Measurements from ENCODE around the gene PDCD11. TPM values are rescaled to one million over a fixed set of nuclear protein-coding genes. Genes with fewer than 3 reads are reported as not detected.
A peak's percentile ranks its signal among the peaks of the same experiment; 100 is the strongest.

The PDCD11 gene
- total RNA-seq, 1 donor from 2014 or later = 24.5 TPM

GRCh38 chr10:103433858-103434257 lies 37.4 kb downstream of the PDCD11 start:
- Histone ChIP-seq H3K27ac (ENCODE audit: low read depth, low read length) (peak overlapping the region; percentile 22), H3K9ac (ENCODE audit: low read depth in 1 of 3, low read length in 3 of 3) (no peak overlapping the region), H3K36me3 (ENCODE audit: control insufficient read depth in 3 of 3, insufficient read depth in 3 of 3, low read length in 3 of 3) (peaks cover 32 to 54% (median 54%) of the 10 kb centered on the region in 3 donors), H3K4me3 (ENCODE audit: low read length in 3 of 3) (no peak overlapping the region), H3K9me3 (ENCODE audit: control insufficient read depth in 3 of 3, low read length in 3 of 3) (no peaks in the 10 kb centered on the region), H3K4me1 (ENCODE audit: control insufficient read depth in 3 of 3, insufficient read depth in 3 of 3, low read length in 3 of 3) (peaks cover 0 to 3% (median 2%) of the 10 kb centered on the region in 3 donors), H3K27me3 (ENCODE audit: control insufficient read depth in 3 of 3, insufficient read depth in 3 of 3, low read length in 3 of 3) (no peaks in the 10 kb centered on the region)

DNA sequence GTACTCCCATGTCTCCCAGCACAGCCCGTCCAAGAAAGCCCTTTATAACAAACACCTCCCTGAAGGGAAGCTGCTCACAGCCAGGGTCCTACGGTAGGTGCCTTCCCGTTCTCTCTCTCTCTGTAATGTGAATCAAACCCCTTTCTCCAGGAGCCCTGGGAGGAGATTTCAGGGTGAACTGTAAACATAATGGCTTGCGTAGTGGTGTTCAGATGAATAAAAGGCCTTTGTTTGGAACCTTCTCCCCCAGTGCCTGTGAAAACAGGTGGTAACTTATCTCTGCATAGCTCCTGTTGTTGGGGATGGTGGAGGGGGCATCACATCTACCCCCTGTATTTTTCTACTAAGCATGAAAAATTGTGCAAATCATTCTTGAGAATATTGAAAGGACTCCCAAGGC lies 43.4 kb downstream of the PDCD11 start:
- H3K27ac ChIP-seq (ENCODE audit: low read depth, low read length) = no peak overlapping the region
- H3K4me1 ChIP-seq (ENCODE audit: control insufficient read depth in 3 of 3, insufficient read depth in 3 of 3, low read length in 3 of 3) = peaks cover 24 to 32% (median 28%) of the 10 kb centered on the region in 3 donors
- H3K9ac ChIP-seq (ENCODE audit: low read depth in 1 of 3, low read length in 3 of 3) = no peak overlapping the region
- no peaks in the 10 kb centered on the region for H3K9me3 ChIP-seq (ENCODE audit: control insufficient read depth in 3 of 3, low read length in 3 of 3)
- H3K4me3 ChIP-seq (ENCODE audit: low read length in 3 of 3) = no peak overlapping the region
- H3K27me3 ChIP-seq (ENCODE audit: control insufficient read depth in 3 of 3, insufficient read depth in 3 of 3, low read length in 3 of 3) = no peaks in the 10 kb centered on the region
- H3K36me3 ChIP-seq (ENCODE audit: control insufficient read depth in 3 of 3, insufficient read depth in 3 of 3, low read length in 3 of 3) = peaks cover 67 to 81% (median 75%) of the 10 kb centered on the region in 3 donors

GRCh38 chr10:103440416-103440815 lies 44.0 kb downstream of the PDCD11 start:
- Histone ChIP-seq H3K27me3 (ENCODE audit: control insufficient read depth in 3 of 3, insufficient read depth in 3 of 3, low read length in 3 of 3) (no peaks in the 10 kb centered on the region), H3K27ac (ENCODE audit: low read depth, low read length) (no peak overlapping the region), H3K36me3 (ENCODE audit: control insufficient read depth in 3 of 3, insufficient read depth in 3 of 3, low read length in 3 of 3) (peaks cover 73 to 84% (median 79%) of the 10 kb centered on the region in 3 donors), H3K4me3 (ENCODE audit: low read length in 3 of 3) (no peak overlapping the region), H3K9ac (ENCODE audit: low read depth in 1 of 3, low read length in 3 of 3) (no peak overlapping the region), H3K4me1 (ENCODE audit: control insufficient read depth in 3 of 3, insufficient read depth in 3 of 3, low read length in 3 of 3) (peaks cover 29 to 38% (median 34%) of the 10 kb centered on the region in 3 donors), H3K9me3 (ENCODE audit: control insufficient read depth in 3 of 3, low read length in 3 of 3) (no peaks in the 10 kb centered on the region)

GRCh38 chr10:103441206-103441605 lies 44.8 kb downstream of the PDCD11 start:
- H3K4me3 ChIP-seq (ENCODE audit: low read length in 3 of 3) = no peak overlapping the region
- no peak overlapping the region for H3K9ac ChIP-seq (ENCODE audit: low read depth in 1 of 3, low read length in 3 of 3)
- peaks cover 78 to 87% (median 83%) of the 10 kb centered on the region in 3 donors for H3K36me3 ChIP-seq (ENCODE audit: control insufficient read depth in 3 of 3, insufficient read depth in 3 of 3, low read length in 3 of 3)
- H3K27me3 ChIP-seq (ENCODE audit: control insufficient read depth in 3 of 3, insufficient read depth in 3 of 3, low read length in 3 of 3) = no peaks in the 10 kb centered on the region
- peaks cover 34 to 44% (median 40%) of the 10 kb centered on the region in 3 donors for H3K4me1 ChIP-seq (ENCODE audit: control insufficient read depth in 3 of 3, insufficient read depth in 3 of 3, low read length in 3 of 3)
- no peaks in the 10 kb centered on the region for H3K9me3 ChIP-seq (ENCODE audit: control insufficient read depth in 3 of 3, low read length in 3 of 3)
- peak overlapping the region; percentile 60 for H3K27ac ChIP-seq (ENCODE audit: low read depth, low read length)

- Histone ChIP-seq H3K27ac (ENCODE audit: low read depth, low read length) (peak overlapping the region; percentile 60), H3K36me3 (ENCODE audit: control insufficient read depth in 3 of 3, insufficient read depth in 3 of 3, low read length in 3 of 3) (peaks cover 74 to 85% (median 81%) of the 10 kb centered on the region in 3 donors), H3K4me1 (ENCODE audit: control insufficient read depth in 3 of 3, insufficient read depth in 3 of 3, low read length in 3 of 3) (peaks cover 38 to 48% (median 40%) of the 10 kb centered on the region in 3 donors)
Observed at GRCh38 chr10:103441611-103442010, 45.2 kb downstream of the PDCD11 start.

GRCh38 chr10:103442031-103442461 lies 45.6 kb downstream of the PDCD11 start:
- Histone ChIP-seq H3K9ac (ENCODE audit: low read depth in 1 of 3, low read length in 3 of 3) (peak overlapping the region in 1 of 3 donors; percentile 37), H3K9me3 (ENCODE audit: control insufficient read depth in 3 of 3, low read length in 3 of 3) (no peaks in the 10 kb centered on the region), H3K36me3 (ENCODE audit: control insufficient read depth in 3 of 3, insufficient read depth in 3 of 3, low read length in 3 of 3) (peaks cover 75 to 84% (median 81%) of the 10 kb centered on the region in 3 donors), H3K27me3 (ENCODE audit: control insufficient read depth in 3 of 3, insufficient read depth in 3 of 3, low read length in 3 of 3) (no peaks in the 10 kb centered on the region), H3K4me3 (ENCODE audit: low read length in 3 of 3) (no peak overlapping the region), H3K27ac (ENCODE audit: low read depth, low read length) (peak overlapping the region; percentile 60), H3K4me1 (ENCODE audit: control insufficient read depth in 3 of 3, insufficient read depth in 3 of 3, low read length in 3 of 3) (peaks cover 42 to 52% (median 44%) of the 10 kb centered on the region in 3 donors)

More at GRCh38 chr10:103441611-103442010, 45.2 kb downstream of the PDCD11 start:
- H3K9me3 ChIP-seq (ENCODE audit: control insufficient read depth in 3 of 3, low read length in 3 of 3) = no peaks in the 10 kb centered on the region
- H3K27me3 ChIP-seq (ENCODE audit: control insufficient read depth in 3 of 3, insufficient read depth in 3 of 3, low read length in 3 of 3) = no peaks in the 10 kb centered on the region
- no peak overlapping the region for H3K4me3 ChIP-seq (ENCODE audit: low read length in 3 of 3)
- peak overlapping the region in 1 of 3 donors; percentile 37 for H3K9ac ChIP-seq (ENCODE audit: low read depth in 1 of 3, low read length in 3 of 3)

DNA sequence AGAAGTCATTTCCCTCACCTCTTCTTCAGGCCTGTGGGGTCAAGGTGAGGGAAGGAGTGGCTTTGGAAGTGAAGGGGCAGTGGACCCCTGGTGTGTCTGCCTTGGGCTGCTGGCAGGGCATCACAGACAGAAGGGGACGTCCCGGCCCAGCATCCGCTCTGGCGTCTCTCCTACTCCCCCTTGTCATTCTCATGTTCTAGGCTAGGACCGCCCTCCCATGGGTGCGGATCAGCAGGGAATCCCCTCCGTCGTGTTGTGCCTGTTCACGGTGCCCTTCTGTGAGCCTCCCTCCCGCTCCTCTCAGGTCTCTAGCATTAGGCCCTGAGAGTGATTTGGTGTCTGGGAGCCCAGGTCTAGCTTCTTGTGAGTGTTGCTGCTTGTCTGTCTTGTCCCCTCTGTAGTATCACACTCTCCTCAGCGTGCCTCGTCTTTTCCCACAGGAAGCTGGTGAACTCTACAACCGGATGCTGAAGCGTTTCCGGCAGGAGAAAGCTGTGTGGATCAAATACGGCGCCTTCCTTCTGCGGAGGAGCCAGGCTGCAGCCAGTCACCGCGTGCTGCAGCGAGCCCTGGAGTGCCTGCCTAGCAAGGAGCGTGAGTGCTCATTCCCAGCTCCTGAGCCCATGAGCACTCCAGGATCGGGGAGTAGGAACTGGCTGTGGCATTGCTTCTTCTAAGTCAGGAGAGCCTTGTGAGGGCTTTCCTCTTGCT lies 47.2 kb downstream of the PDCD11 start:
- Histone ChIP-seq H3K27ac (ENCODE audit: low read depth, low read length) (no peak overlapping the region), H3K9ac (ENCODE audit: low read depth in 1 of 3, low read length in 3 of 3) (no peak overlapping the region), H3K27me3 (ENCODE audit: control insufficient read depth in 3 of 3, insufficient read depth in 3 of 3, low read length in 3 of 3) (no peaks in the 10 kb centered on the region), H3K4me1 (ENCODE audit: control insufficient read depth in 3 of 3, insufficient read depth in 3 of 3, low read length in 3 of 3) (peaks cover 50 to 60% (median 54%) of the 10 kb centered on the region in 3 donors), H3K4me3 (ENCODE audit: low read length in 3 of 3) (no peak overlapping the region), H3K9me3 (ENCODE audit: control insufficient read depth in 3 of 3, low read length in 3 of 3) (no peaks in the 10 kb centered on the region), H3K36me3 (ENCODE audit: control insufficient read depth in 3 of 3, insufficient read depth in 3 of 3, low read length in 3 of 3) (peaks cover 69 to 81% (median 80%) of the 10 kb centered on the region in 3 donors)

DNA sequence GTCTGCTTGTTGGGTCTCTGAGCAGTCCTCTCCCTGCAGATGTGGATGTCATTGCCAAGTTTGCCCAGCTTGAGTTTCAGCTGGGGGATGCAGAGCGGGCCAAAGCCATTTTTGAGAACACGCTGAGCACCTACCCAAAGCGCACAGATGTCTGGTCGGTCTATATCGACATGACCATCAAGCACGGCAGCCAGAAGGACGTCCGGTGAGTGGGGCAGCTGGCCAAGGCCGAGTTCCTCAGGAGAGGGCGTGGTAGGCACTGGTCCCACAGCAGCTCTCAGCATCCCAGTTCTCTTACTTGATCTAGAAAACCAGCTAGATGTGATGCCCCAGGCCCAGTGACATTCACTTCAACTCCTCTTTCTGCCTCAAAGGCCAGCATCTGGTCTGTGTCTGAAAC lies 48.1 kb downstream of the PDCD11 start:
- Histone ChIP-seq H3K4me3 (ENCODE audit: low read length in 3 of 3) (no peak overlapping the region), H3K9ac (ENCODE audit: low read depth in 1 of 3, low read length in 3 of 3) (no peak overlapping the region), H3K27ac (ENCODE audit: low read depth, low read length) (no peak overlapping the region), H3K36me3 (ENCODE audit: control insufficient read depth in 3 of 3, insufficient read depth in 3 of 3, low read length in 3 of 3) (peaks cover 72 to 80% (median 78%) of the 10 kb centered on the region in 3 donors), H3K4me1 (ENCODE audit: control insufficient read depth in 3 of 3, insufficient read depth in 3 of 3, low read length in 3 of 3) (peaks cover 59 to 67% (median 62%) of the 10 kb centered on the region in 3 donors), H3K9me3 (ENCODE audit: control insufficient read depth in 3 of 3, low read length in 3 of 3) (no peaks in the 10 kb centered on the region), H3K27me3 (ENCODE audit: control insufficient read depth in 3 of 3, insufficient read depth in 3 of 3, low read length in 3 of 3) (no peaks in the 10 kb centered on the region)

DNA sequence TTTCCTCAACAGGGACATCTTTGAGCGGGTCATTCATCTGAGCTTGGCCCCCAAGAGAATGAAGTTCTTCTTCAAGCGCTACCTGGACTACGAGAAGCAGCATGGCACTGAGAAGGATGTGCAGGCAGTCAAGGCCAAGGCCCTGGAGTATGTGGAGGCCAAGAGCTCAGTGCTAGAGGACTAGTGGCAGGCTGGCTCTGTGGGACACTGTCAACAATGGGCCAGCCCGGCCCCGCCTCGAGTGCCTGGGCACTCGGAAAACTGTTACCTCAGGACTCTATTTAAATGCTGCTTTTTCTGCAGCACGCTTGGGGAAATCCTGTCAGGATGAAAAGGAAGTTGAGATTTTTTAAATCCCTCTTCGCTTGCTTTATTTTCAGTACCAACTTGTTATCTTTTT lies 48.9 kb downstream of the PDCD11 start:
- Histone ChIP-seq H3K4me3 (ENCODE audit: low read length in 3 of 3) (peak overlapping the region in 1 of 3 donors; percentile 25), H3K27me3 (ENCODE audit: control insufficient read depth in 3 of 3, insufficient read depth in 3 of 3, low read length in 3 of 3) (no peaks in the 10 kb centered on the region), H3K27ac (ENCODE audit: low read depth, low read length) (peak overlapping the region; percentile 86), H3K36me3 (ENCODE audit: control insufficient read depth in 3 of 3, insufficient read depth in 3 of 3, low read length in 3 of 3) (peaks cover 68 to 79% (median 75%) of the 10 kb centered on the region in 3 donors), H3K9me3 (ENCODE audit: control insufficient read depth in 3 of 3, low read length in 3 of 3) (no peaks in the 10 kb centered on the region), H3K4me1 (ENCODE audit: control insufficient read depth in 3 of 3, insufficient read depth in 3 of 3, low read length in 3 of 3) (peaks cover 68 to 76% (median 71%) of the 10 kb centered on the region in 3 donors), H3K9ac (ENCODE audit: low read depth in 1 of 3, low read length in 3 of 3) (peak overlapping the region in 1 of 3 donors; percentile 45)

Measured in skeletal muscle tissue (tissue), 4 donors.